Activated naive CD8-positive, alpha-beta T cell treated with anti-CD3 and anti-CD28 coated beads, Interleukin-2, amount 50 U/mL, for 16 hours (primary cell): Measurements from ENCODE around the gene LIFR.
A peak's percentile ranks its signal among the peaks of the same experiment; 100 is the strongest.

Source experiments
- DNase-seq: peaks from one replicate; pipeline ENCODE4 v3.0.0-alpha.2; 2020; ENCODE audit warnings: low read depth, low spot score

The LIFR gene

GRCh38 chr5:38441453-38442246, 114.8 kb downstream of the LIFR start:
- DNase-seq, result peak; percentile 71

- no peak for DNase-seq
Measured at GRCh38 chr5:38438757-38439156, 117.7 kb downstream of the LIFR start.

DNA sequence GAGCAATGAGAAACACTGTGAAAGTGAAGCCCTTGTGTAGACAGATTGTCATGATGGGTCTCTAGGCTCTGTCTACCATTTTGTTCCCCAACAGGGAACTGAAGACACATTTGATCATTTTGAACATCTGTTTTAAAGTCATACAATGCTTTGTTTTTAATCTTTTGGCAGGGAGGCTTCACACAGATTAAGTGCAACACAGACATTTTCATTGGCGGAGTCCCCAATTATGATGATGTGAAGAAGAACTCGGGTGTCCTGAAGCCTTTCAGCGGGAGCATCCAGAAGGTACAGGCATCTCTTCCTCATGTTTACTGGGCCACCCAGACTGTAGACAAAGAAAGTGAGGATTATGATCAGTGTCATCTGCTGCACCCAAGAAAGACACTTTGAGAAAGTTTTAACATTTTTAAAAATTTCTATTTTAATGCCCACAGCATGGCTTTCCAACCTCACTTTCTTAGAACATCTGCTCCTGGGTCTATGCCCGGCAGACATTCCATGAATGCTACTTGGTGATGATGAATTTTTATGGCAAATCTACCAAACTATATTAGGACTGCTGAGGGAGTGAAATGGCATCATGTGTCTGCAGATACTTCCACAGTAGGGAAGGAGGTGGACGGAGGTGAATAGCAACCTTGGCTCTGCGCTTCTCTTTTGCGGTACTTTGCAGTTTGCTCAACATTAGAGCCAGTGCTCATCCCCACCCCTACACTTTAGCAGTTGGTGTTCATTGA, 121.3 kb downstream of the LIFR start:
- DNase-seq, result no peak

DNA sequence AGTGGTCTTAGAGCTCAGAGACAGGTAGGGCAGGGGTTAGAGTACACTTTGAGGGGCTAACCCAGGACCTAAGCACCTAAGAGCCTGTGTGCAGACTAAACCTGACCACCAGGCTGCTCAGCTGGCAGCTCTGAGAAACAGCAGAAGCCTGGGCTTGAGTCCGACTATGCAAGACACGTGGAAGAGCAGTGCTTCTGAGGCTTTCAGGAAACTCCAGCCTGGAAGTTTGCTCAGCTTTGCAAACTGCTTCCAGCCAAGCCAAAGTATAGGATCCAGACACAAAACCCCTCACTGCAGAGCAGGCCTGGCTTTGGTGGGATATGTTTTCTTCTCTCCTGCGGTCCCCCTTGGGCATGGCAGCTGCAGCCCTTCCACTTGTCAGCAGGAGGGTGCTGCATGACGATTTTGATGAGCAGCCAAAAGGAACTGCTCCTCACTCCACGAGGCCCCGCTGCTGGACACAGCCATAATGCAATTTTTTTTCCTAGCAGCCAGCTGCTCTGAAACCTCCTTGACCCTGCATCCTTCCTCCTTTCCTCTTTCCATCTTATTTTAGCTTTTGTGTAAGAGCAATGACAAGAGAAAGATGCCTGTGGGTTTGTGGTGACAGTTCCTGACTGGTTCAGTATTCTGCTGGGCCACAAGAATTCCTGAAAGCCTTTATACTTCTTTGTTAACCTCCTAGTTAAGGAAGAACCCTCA, 123.1 kb downstream of the LIFR start:
- DNase-seq, result no peak

GRCh38 chr5:38431242-38431853, 125.1 kb downstream of the LIFR start:
- DNase-seq, result no peak

GRCh38 chr5:38426986-38427950, 129.2 kb downstream of the LIFR start:
- DNase-seq, result no peak

DNA sequence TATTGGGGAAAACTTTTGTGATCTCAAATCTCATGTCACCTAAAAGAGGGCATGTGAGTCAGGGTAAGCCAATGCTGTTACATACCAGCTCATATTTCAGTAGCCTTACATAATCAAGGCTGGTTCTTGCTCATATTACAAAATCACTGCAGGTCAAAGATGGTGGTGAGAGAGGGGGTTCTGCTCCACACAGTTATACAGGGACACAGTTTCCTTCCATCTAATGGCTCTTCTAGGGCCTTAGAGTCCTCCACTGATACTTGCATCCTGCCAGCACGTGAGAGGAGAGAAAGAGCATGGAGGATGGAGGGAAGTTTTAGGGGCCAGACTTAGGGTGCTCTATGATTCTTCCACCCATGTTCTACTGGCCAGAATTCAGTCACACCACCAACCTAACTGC, 130.0 kb downstream of the LIFR start:
- DNase-seq, result no peak
